ENCODE measurements around the gene GCFC2. TPM values are rescaled to one million over a fixed set of nuclear protein-coding genes. Genes with fewer than 3 reads are reported as not detected.

GCFC2 gene
- total RNA-seq, 1 experiment from 2014 or later: 18.3 TPM

DNA sequence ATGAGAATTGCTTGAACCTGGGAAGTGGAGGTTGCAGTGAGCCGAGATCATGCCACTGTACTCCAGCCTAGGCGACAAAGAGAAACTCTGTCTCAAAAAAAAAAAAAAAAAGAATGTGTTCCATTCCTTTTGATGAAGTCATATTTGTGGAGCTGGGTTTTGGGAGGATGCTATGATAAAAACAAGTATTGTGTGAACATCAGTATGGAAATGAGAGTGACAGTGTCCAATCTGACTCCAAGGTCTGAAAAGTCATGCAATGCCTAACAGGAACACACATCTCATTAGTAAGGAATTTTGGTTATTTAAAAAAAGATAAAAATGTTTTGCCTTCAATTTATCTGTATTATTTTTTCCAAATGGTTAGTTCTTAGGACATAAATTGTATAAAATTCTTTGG lies 11.8 kb downstream of the GCFC2 start:
- no peak overlapping the region for H4K8ac ChIP-seq (replicated peaks; ENCODE audit: insufficient read length, low read depth, low read length)
- H3K23ac ChIP-seq (ENCODE audit: insufficient read length, low read depth, low read length): no peak overlapping the region
- WGBS (ENCODE audit: extremely low coverage, insufficient read length, low lambda C conversion rate): no CpG with 5 or more reads among the region's 2 CpGs
- no peak overlapping the region for H3K27ac ChIP-seq (ENCODE audit: insufficient read length, low read depth, low read length)
- H3K36me3 Mint-ChIP-seq (ENCODE audit: insufficient read depth in 1 of 3, low read depth in 3 of 3): peaks cover 36 to 64% (median 61%) of the 10 kb centered on the region in 3 experiments; a peak in 6 of 7 replicates
- H4K5ac ChIP-seq (ENCODE audit: insufficient read length, low read depth, low read length): no peak overlapping the region
- H3K9ac ChIP-seq (ENCODE audit: extremely low read depth, insufficient read length, low read length): no peak overlapping the region
- H3K4me3 Mint-ChIP-seq: no peak overlapping the region
- no peaks in the 10 kb centered on the region for H3K27me3 ChIP-seq (ENCODE audit: insufficient read depth, low read length)
- no peak overlapping the region for H2BK20ac ChIP-seq (ENCODE audit: low read depth, low read length, poor library complexity, severe bottlenecking)
- no peak overlapping the region for H4K91ac ChIP-seq (ENCODE audit: insufficient read length, low read depth, low read length)
- H3K79me2 ChIP-seq (ENCODE audit: insufficient read depth, low read length): no peaks in the 10 kb centered on the region
- no peak overlapping the region for H2BK15ac ChIP-seq (ENCODE audit: low read depth, low read length)
- H3K18ac ChIP-seq (ENCODE audit: insufficient read length, low read depth, low read length): no peak overlapping the region
- no peak overlapping the region for H2AK5ac ChIP-seq (ENCODE audit: insufficient read length, low read length)
- H4K20me1 ChIP-seq (ENCODE audit: control insufficient read depth, insufficient read depth, insufficient read length): no peaks in the 10 kb centered on the region
- no peak overlapping the region for H3K4me2 ChIP-seq (ENCODE audit: insufficient read depth, insufficient read length, low read length)
- H3T11ph ChIP-seq (ENCODE audit: low read length): no peak overlapping the region
- no peak overlapping the region for H3K4ac ChIP-seq (ENCODE audit: low read depth, low read length)
- no peak overlapping the region for H2BK12ac ChIP-seq (ENCODE audit: insufficient read length, low read depth, low read length)
- H3K4me1 Mint-ChIP-seq: no peaks in the 10 kb centered on the region
- H3K56ac ChIP-seq (ENCODE audit: insufficient read length, low read depth, low read length): no peak overlapping the region
- no peaks in the 10 kb centered on the region for H3K79me1 ChIP-seq (ENCODE audit: insufficient read depth, low read depth, low read length, poor library complexity, severe bottlenecking)
- H3K9me3 ChIP-seq (ENCODE audit: control insufficient read depth, low read depth, low read length): peaks cover 4% of the 10 kb centered on the region
- no peaks in the 10 kb centered on the region for H3K27me3 Mint-ChIP-seq (ENCODE audit: low read depth)
- H2AFZ ChIP-seq (ENCODE audit: low read length): no peak overlapping the region
- no peaks in the 10 kb centered on the region for H3K4me1 ChIP-seq (ENCODE audit: insufficient read depth, low read length)
- no peaks in the 10 kb centered on the region; a peak in 1 of 5 replicates for H3K9me3 Mint-ChIP-seq
- no peak overlapping the region for H2BK120ac ChIP-seq (ENCODE audit: low read depth, low read length, poor library complexity, severe bottlenecking)
- no peak overlapping the region for H3K14ac ChIP-seq (ENCODE audit: insufficient read depth, low read length)
- no peaks in the 10 kb centered on the region for H3K23me2 ChIP-seq (ENCODE audit: insufficient read length, low read depth, low read length, poor library complexity, severe bottlenecking)
- TF ChIP-seq, protein P1, sequence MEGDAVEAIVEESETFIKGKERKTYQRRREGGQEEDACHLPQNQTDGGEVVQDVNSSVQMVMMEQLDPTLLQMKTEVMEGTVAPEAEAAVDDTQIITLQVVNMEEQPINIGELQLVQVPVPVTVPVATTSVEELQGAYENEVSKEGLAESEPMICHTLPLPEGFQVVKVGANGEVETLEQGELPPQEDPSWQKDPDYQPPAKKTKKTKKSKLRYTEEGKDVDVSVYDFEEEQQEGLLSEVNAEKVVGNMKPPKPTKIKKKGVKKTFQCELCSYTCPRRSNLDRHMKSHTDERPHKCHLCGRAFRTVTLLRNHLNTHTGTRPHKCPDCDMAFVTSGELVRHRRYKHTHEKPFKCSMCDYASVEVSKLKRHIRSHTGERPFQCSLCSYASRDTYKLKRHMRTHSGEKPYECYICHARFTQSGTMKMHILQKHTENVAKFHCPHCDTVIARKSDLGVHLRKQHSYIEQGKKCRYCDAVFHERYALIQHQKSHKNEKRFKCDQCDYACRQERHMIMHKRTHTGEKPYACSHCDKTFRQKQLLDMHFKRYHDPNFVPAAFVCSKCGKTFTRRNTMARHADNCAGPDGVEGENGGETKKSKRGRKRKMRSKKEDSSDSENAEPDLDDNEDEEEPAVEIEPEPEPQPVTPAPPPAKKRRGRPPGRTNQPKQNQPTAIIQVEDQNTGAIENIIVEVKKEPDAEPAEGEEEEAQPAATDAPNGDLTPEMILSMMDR (conservative IDR thresholded peaks at IDR 0.05): no peak
- H3K27ac Mint-ChIP-seq: no peak overlapping the region
- DNase-seq: no peak
- H2BK5ac ChIP-seq (ENCODE audit: insufficient read length, low read length): no peak overlapping the region
